ENCODE data around the gene TMEM238L. TPM values are rescaled to one million over a fixed set of nuclear protein-coding genes. Genes with fewer than 3 reads are reported as not detected.

TMEM238L gene
- total RNA-seq, 4 donors from 2014 or later = 0.22 TPM; not detected in 3

DNA sequence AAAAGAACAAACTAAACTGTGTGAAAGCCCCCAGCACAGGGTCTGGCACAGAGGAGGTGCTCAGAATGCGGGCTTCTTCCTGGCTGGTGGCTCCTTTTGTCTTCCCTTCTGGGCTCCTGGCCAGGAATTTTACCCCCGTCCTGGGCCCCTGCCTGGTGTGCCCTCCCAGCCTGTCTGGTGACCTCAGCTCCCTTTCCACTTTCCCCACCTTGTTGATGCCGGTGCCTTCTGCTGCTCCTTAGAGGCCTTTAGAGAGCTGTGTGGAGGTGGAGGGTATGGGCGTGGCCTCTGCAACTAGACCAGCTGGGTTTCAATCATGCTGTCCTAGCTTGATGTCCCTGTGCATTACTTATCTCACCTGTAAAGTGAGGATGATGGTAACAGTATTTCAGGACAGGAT, 17.2 kb upstream of the TMEM238L start:
- in situ Hi-C loops (cut with MboI; ENCODE audit: low sequenced_read_pairs in 4 of 4) (no loop called here), intact Hi-C loops (cut with DNase I; ENCODE audit: low total_unique reads) (no loop called here)
- TF ChIP-seq, protein P1, sequence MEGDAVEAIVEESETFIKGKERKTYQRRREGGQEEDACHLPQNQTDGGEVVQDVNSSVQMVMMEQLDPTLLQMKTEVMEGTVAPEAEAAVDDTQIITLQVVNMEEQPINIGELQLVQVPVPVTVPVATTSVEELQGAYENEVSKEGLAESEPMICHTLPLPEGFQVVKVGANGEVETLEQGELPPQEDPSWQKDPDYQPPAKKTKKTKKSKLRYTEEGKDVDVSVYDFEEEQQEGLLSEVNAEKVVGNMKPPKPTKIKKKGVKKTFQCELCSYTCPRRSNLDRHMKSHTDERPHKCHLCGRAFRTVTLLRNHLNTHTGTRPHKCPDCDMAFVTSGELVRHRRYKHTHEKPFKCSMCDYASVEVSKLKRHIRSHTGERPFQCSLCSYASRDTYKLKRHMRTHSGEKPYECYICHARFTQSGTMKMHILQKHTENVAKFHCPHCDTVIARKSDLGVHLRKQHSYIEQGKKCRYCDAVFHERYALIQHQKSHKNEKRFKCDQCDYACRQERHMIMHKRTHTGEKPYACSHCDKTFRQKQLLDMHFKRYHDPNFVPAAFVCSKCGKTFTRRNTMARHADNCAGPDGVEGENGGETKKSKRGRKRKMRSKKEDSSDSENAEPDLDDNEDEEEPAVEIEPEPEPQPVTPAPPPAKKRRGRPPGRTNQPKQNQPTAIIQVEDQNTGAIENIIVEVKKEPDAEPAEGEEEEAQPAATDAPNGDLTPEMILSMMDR (IDR thresholded peaks at IDR 0.05 in 4 of 5, conservative IDR thresholded peaks at IDR 0.05 in 1 of 5) = no peak
- TF ChIP-seq POLR2A (IDR thresholded peaks at IDR 0.05) = no peak
- Histone ChIP-seq H3K4me1 (no peaks in the 10 kb centered on the region), H3K36me3 (no peaks in the 10 kb centered on the region), H3K9me3 (no peaks in the 10 kb centered on the region), H3K4me3 (no peak overlapping the region), H3K27me3 (no peaks in the 10 kb centered on the region), H3K27ac (no peak overlapping the region)
- no peak for ATAC-seq
- DNase-seq = no peak

DNA sequence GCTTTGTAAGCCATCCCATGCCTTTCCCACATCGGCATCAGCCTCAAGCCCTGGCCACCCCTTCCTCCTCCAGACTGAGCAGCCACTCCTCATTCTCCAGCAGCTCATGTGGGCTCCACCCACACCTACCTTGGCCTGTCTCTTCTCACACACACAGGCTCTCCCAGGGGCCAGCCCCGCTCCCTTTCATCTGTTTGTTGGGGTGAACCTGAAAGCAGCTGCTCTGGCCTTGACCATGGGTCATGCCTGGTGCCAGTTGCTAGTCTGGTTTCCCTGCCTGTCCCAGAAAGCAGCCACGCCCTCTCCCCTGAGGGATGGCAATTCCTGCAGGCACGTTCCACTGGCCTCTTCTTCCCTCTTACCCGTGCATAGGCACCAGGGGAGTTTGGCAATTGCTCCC, 11.4 kb upstream of the TMEM238L start:
- Histone ChIP-seq H3K27ac (no peak overlapping the region), H3K36me3 (no peaks in the 10 kb centered on the region), H3K9me3 (no peaks in the 10 kb centered on the region), H3K27me3 (no peaks in the 10 kb centered on the region), H3K4me1 (no peaks in the 10 kb centered on the region), H3K4me3 (no peak overlapping the region)
- DNase-seq (no peak), ATAC-seq (no peak)
- intact Hi-C loops (cut with DNase I; ENCODE audit: low total_unique reads) = no loop called here
- TF ChIP-seq, protein P1 (IDR thresholded peaks at IDR 0.05 in 4 of 5, conservative IDR thresholded peaks at IDR 0.05 in 1 of 5) = no peak
- no peak for TF ChIP-seq POLR2A (IDR thresholded peaks at IDR 0.05)
- in situ Hi-C loops (cut with MboI; ENCODE audit: low sequenced_read_pairs in 4 of 4) = no loop called here

DNA sequence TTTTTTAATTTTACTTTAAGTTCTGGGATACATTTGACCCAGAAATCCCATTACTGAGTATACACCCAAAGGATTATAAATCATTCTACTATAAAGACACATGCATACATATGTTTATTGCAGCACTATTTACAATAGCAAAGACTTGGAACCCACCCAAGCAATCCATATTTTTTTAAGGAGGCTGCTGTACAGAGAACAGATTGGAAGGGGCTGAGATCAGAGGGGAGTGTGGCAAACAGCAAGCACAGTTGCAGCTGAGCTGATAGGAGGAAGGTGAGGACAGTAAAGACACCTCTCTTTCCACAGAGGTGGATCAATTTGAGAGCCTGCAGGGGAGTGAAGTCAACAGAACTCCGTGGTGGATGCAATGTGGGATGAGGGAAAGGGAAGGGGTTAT, 10.2 kb upstream of the TMEM238L start:
- DNase-seq = no peak
- H3K4me3 ChIP-seq = no peak overlapping the region
- ATAC-seq = no peak
- H3K27me3 ChIP-seq = no peaks in the 10 kb centered on the region
- H3K36me3 ChIP-seq = no peaks in the 10 kb centered on the region
- H3K4me1 ChIP-seq = no peaks in the 10 kb centered on the region
- no peak overlapping the region for H3K27ac ChIP-seq
- TF ChIP-seq, protein P1 (IDR thresholded peaks at IDR 0.05 in 4 of 5, conservative IDR thresholded peaks at IDR 0.05 in 1 of 5) = no peak
- no peak for TF ChIP-seq POLR2A (IDR thresholded peaks at IDR 0.05)
- no peaks in the 10 kb centered on the region for H3K9me3 ChIP-seq
- in situ Hi-C loops (cut with MboI; ENCODE audit: low sequenced_read_pairs in 4 of 4) = no loop called here
- intact Hi-C loops (cut with DNase I; ENCODE audit: low total_unique reads) = no loop called here

DNA sequence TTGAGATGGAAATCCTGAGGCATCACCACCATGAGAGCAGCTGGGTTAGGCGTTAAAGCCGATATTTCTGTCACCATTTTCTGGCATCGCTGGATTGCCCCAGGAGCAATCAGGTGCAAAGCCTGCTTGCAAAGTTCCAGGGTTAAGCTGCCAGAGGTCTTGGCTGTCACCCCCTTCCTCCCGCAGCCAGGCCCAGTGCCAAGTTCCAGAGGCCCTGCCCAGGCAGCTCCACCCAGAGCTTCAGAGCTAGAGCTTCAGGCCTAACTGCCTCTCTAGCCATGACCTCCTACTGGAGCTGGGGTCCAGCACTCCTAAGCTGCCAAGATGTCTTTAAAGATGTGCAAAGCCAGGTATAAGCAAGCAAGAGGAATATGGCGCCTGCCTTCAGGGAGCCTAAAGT, 8.8 kb upstream of the TMEM238L start:
- ATAC-seq = no peak
- no peak for DNase-seq
- Histone ChIP-seq H3K4me1 (no peaks in the 10 kb centered on the region), H3K27me3 (no peaks in the 10 kb centered on the region), H3K27ac (no peak overlapping the region), H3K9me3 (no peaks in the 10 kb centered on the region), H3K4me3 (no peak overlapping the region), H3K36me3 (no peaks in the 10 kb centered on the region)
- in situ Hi-C loops (cut with MboI; ENCODE audit: low sequenced_read_pairs in 4 of 4) = no loop called here
- intact Hi-C loops (cut with DNase I; ENCODE audit: low total_unique reads) = no loop called here
- no peak for TF ChIP-seq POLR2A (IDR thresholded peaks at IDR 0.05)
- TF ChIP-seq, protein P1 (IDR thresholded peaks at IDR 0.05 in 4 of 5, conservative IDR thresholded peaks at IDR 0.05 in 1 of 5) = no peak

DNA sequence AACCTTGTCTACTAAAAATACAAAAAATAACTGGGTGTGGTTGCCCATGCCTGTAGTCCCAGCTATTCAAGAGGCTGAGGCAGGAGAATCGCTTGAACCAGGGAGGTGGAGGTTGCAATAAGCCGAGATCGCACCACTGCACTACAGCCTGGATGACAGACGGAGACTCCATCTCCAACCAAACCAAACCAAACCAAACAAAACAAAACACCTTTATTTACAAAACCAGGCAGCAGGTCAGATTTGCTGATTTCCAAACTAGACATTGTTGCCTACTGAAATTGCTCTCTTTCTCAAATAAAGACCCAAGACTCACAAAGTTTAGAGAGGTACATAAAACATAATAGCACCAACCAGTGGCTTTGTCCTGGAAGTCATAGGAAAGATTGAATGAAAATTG, 5.7 kb upstream of the TMEM238L start:
- intact Hi-C loops (cut with DNase I; ENCODE audit: low total_unique reads) = no loop called here
- Histone ChIP-seq H3K27ac (no peak overlapping the region), H3K4me1 (no peaks in the 10 kb centered on the region), H3K4me3 (no peak overlapping the region), H3K27me3 (no peaks in the 10 kb centered on the region), H3K36me3 (no peaks in the 10 kb centered on the region), H3K9me3 (no peaks in the 10 kb centered on the region)
- DNase-seq = no peak
- ATAC-seq = no peak
- in situ Hi-C loops (cut with MboI; ENCODE audit: low sequenced_read_pairs in 4 of 4) = no loop called here
- TF ChIP-seq POLR2A (IDR thresholded peaks at IDR 0.05) = no peak
- TF ChIP-seq, protein P1 (IDR thresholded peaks at IDR 0.05 in 4 of 5, conservative IDR thresholded peaks at IDR 0.05 in 1 of 5) = no peak

Data from gastrocnemius medialis (tissue), 4 donors.